ENCODE data around the gene CNTN4.

CNTN4 gene

DNA sequence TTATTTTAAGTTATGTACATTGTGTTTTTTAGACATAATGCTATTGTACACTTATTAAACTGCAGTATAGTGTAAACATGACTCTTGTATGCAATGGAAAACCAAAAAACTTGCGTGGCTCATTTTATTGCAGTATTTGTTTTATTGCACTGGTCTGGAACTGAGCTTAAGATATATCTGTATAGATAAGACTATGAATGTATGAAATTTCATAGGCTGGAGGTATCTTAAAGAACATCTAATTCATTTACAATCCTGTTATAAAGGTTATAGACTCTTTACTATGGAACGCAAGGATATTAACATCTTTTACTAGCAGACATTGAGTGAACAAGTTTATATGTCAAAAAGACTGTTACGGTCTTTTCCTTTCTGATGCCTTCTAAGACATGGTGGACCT is 552.1 kb downstream of the CNTN4 start:
- Histone ChIP-seq H3K9me3 (ENCODE audit: insufficient read depth, low read length) (no peaks in the 10 kb centered on the region), H3K79me2 (ENCODE audit: low read length) (no peaks in the 10 kb centered on the region), H3K4me3 (ENCODE audit: low read length) (no peak overlapping the region)

DNA sequence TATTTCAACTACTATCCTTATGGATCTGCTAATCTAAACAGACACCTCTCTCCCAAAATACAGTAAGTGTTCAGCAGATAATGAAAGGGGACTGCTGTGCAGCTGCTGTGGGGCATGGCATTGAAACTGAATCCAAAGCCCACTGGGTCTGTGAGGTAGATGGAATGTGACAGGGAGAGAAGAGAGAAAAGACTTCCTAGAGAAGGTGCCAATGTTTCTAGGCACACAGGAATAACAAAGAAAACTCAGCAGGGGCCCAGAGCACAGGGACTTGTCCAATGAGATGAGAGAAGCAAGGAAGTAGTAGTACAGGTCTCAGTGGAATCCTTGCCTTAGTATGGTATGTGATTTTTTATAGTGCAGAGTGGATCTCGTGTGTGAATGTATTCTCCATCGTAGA is 553.7 kb downstream of the CNTN4 start:
- Histone ChIP-seq H3K9ac (ENCODE audit: low read length) (no peak overlapping the region), H3K4me3 (ENCODE audit: low read length) (no peak overlapping the region), H3K36me3 (replicated peaks; ENCODE audit: low read depth, low read length) (no peaks in the 10 kb centered on the region), H3K4me2 (ENCODE audit: low read length) (no peak overlapping the region), H3K27me3 (ENCODE audit: low read depth, low read length) (no peaks in the 10 kb centered on the region), H2AFZ (ENCODE audit: low read depth, low read length) (no peak overlapping the region), H3K27ac (ENCODE audit: low read length) (no peak overlapping the region), H3K4me1 (ENCODE audit: low read length) (peaks cover 4% of the 10 kb centered on the region; the same call in 1 of the 2 replicates), H4K20me1 (ENCODE audit: insufficient read depth, low read length) (no peaks in the 10 kb centered on the region), H3K79me2 (ENCODE audit: low read length) (no peaks in the 10 kb centered on the region), H3K9me3 (ENCODE audit: insufficient read depth, low read length) (no peaks in the 10 kb centered on the region)
- no peak for TF ChIP-seq EZH2phosphoT487 (IDR thresholded peaks at IDR 0.05; ENCODE audit: low read depth)
- TF ChIP-seq, protein P1, sequence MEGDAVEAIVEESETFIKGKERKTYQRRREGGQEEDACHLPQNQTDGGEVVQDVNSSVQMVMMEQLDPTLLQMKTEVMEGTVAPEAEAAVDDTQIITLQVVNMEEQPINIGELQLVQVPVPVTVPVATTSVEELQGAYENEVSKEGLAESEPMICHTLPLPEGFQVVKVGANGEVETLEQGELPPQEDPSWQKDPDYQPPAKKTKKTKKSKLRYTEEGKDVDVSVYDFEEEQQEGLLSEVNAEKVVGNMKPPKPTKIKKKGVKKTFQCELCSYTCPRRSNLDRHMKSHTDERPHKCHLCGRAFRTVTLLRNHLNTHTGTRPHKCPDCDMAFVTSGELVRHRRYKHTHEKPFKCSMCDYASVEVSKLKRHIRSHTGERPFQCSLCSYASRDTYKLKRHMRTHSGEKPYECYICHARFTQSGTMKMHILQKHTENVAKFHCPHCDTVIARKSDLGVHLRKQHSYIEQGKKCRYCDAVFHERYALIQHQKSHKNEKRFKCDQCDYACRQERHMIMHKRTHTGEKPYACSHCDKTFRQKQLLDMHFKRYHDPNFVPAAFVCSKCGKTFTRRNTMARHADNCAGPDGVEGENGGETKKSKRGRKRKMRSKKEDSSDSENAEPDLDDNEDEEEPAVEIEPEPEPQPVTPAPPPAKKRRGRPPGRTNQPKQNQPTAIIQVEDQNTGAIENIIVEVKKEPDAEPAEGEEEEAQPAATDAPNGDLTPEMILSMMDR (IDR thresholded peaks at IDR 0.05; ENCODE audit: low read depth, low read length), result no peak

More for the DNA sequence above, 552.1 kb downstream of the CNTN4 start:
- H3K27ac ChIP-seq (ENCODE audit: low read length), result no peak overlapping the region
- no peak overlapping the region for H2AFZ ChIP-seq (ENCODE audit: low read depth, low read length)
- H3K4me2 ChIP-seq (ENCODE audit: low read length), result no peak overlapping the region
- peaks cover 4% of the 10 kb centered on the region; the same call in 1 of the 2 replicates for H3K4me1 ChIP-seq (ENCODE audit: low read length)
- H3K27me3 ChIP-seq (ENCODE audit: low read depth, low read length), result no peaks in the 10 kb centered on the region
- no peaks in the 10 kb centered on the region for H3K36me3 ChIP-seq (replicated peaks; ENCODE audit: low read depth, low read length)
- no peaks in the 10 kb centered on the region for H4K20me1 ChIP-seq (ENCODE audit: insufficient read depth, low read length)
- H3K9ac ChIP-seq (ENCODE audit: low read length), result no peak overlapping the region
- TF ChIP-seq EZH2phosphoT487 (IDR thresholded peaks at IDR 0.05; ENCODE audit: low read depth), result no peak
- TF ChIP-seq, protein P1 (IDR thresholded peaks at IDR 0.05; ENCODE audit: low read depth, low read length), result no peak

DNA sequence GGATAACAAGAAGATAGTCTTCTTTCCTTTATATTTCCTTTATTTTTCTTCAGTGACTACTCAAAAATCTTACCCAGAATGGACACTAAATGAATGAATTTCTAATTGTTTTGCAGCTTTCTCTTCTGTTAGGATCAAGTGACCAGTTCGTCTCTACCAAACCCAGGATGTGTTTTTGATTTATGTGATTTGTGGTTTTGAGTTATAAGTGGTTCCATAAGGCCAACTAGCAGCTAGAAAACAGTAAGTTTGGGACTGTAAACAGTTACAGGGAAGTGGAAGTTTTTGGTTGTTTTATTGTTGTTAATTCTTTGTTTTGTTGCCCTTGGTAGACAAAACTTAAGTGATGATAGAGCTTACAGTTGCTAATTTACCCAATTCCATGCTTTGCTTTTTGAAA is 555.0 kb downstream of the CNTN4 start:
- no peak overlapping the region for H3K4me3 ChIP-seq (ENCODE audit: low read length)
- no peaks in the 10 kb centered on the region for H3K79me2 ChIP-seq (ENCODE audit: low read length)
- H2AFZ ChIP-seq (ENCODE audit: low read depth, low read length), result no peak overlapping the region
- H3K4me1 ChIP-seq (ENCODE audit: low read length), result peaks cover 4% of the 10 kb centered on the region; the same call in 1 of the 2 replicates
- no peak overlapping the region for H3K9ac ChIP-seq (ENCODE audit: low read length)
- no peaks in the 10 kb centered on the region for H3K27me3 ChIP-seq (ENCODE audit: low read depth, low read length)
- no peak for TF ChIP-seq EZH2phosphoT487 (IDR thresholded peaks at IDR 0.05; ENCODE audit: low read depth)
- TF ChIP-seq, protein P1 (IDR thresholded peaks at IDR 0.05; ENCODE audit: low read depth, low read length), result no peak
- H3K27ac ChIP-seq (ENCODE audit: low read length), result no peak overlapping the region
- H3K36me3 ChIP-seq (replicated peaks; ENCODE audit: low read depth, low read length), result no peaks in the 10 kb centered on the region
- no peak overlapping the region for H3K4me2 ChIP-seq (ENCODE audit: low read length)
- H4K20me1 ChIP-seq (ENCODE audit: insufficient read depth, low read length), result no peaks in the 10 kb centered on the region
- H3K9me3 ChIP-seq (ENCODE audit: insufficient read depth, low read length), result no peaks in the 10 kb centered on the region

DNA sequence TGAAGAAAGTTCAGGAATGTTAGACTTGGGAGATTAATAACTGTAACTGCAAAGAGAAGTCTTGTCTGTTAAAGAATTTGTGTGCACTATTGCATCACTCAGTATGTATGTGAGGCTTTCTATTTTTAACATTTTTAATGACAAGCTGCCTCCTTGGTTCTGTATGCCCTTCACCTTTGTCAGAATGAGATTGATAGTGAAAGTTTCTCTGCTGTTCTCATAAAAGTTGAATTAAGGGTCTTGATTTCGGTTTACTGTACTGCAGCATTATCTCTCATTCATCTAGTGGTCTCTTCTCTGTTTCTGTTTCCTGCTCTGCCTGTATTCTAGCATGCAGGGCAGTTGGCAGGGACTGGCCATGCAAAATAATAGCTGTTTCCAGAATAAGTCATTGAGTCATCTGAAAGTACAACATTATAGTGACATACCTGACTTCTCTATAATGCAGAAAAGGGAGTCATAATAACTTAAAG is 556.6 kb downstream of the CNTN4 start:
- H3K27ac ChIP-seq (ENCODE audit: low read length), result no peak overlapping the region
- no peak overlapping the region for H3K4me3 ChIP-seq (ENCODE audit: low read length)
- H3K4me2 ChIP-seq (ENCODE audit: low read length), result no peak overlapping the region
- peaks cover 4% of the 10 kb centered on the region; the same call in 1 of the 2 replicates for H3K4me1 ChIP-seq (ENCODE audit: low read length)
- H4K20me1 ChIP-seq (ENCODE audit: insufficient read depth, low read length), result no peaks in the 10 kb centered on the region
- H3K9me3 ChIP-seq (ENCODE audit: insufficient read depth, low read length), result no peaks in the 10 kb centered on the region
- no peaks in the 10 kb centered on the region for H3K79me2 ChIP-seq (ENCODE audit: low read length)
- H3K36me3 ChIP-seq (replicated peaks; ENCODE audit: low read depth, low read length), result no peaks in the 10 kb centered on the region
- no peak overlapping the region for H2AFZ ChIP-seq (ENCODE audit: low read depth, low read length)
- H3K9ac ChIP-seq (ENCODE audit: low read length), result no peak overlapping the region
- no peaks in the 10 kb centered on the region for H3K27me3 ChIP-seq (ENCODE audit: low read depth, low read length)
- no peak for TF ChIP-seq EZH2phosphoT487 (IDR thresholded peaks at IDR 0.05; ENCODE audit: low read depth)
- TF ChIP-seq, protein P1 (IDR thresholded peaks at IDR 0.05; ENCODE audit: low read depth, low read length), result no peak

All from OCI-LY3 (cell line).